GM18873 (cell line): ENCODE measurements around the gene RNF217.

Source experiments
- ATAC-seq: cut with Tn5 transposase; IDR thresholded peaks from one replicate; pipeline ENCODE4 v1.9.1; 2021; ENCODE audit warnings: mild to moderate bottlenecking, moderate library complexity, moderate number of reproducible peaks; ENCODE audit not compliant: unreplicated experiment, low FRiP score

RNF217 gene

GRCh38 chr6:124987999-124988591 lies 25.9 kb downstream of the RNF217 start:
- ATAC-seq, result no peak

- ATAC-seq, result no peak
These were observed 27.1 kb downstream of the RNF217 start for GRCh38 chr6:124989136-124989983.

GRCh38 chr6:124990988-124991387 lies 28.8 kb downstream of the RNF217 start:
- ATAC-seq, result no peak

- ATAC-seq, result no peak
These were observed 29.6 kb downstream of the RNF217 start for GRCh38 chr6:124991764-124992295.

GRCh38 chr6:124993327-124993726 lies 31.1 kb downstream of the RNF217 start:
- no peak for ATAC-seq

- no peak for ATAC-seq
These were observed 32.4 kb downstream of the RNF217 start for GRCh38 chr6:124994648-124995047.

GRCh38 chr6:124995131-124995530 lies 32.9 kb downstream of the RNF217 start:
- ATAC-seq, result no peak

- ATAC-seq, result no peak
These were observed 33.5 kb downstream of the RNF217 start for GRCh38 chr6:124995645-124996325.

- ATAC-seq, result no peak
These were observed 34.2 kb downstream of the RNF217 start for GRCh38 chr6:124996411-124996810.

- no peak for ATAC-seq
These were observed 35.1 kb downstream of the RNF217 start for GRCh38 chr6:124997196-124997875.

GRCh38 chr6:124999105-124999764 lies 37.0 kb downstream of the RNF217 start:
- ATAC-seq, result no peak

- no peak for ATAC-seq
These were observed 39.6 kb downstream of the RNF217 start for GRCh38 chr6:125001684-125002405.

- ATAC-seq, result no peak
These were observed 40.1 kb downstream of the RNF217 start for GRCh38 chr6:125002406-125002741.

- ATAC-seq, result no peak
These were observed 40.8 kb downstream of the RNF217 start for GRCh38 chr6:125003070-125003469.

- no peak for ATAC-seq
These were observed 42.0 kb downstream of the RNF217 start for GRCh38 chr6:125004198-125004597.

GRCh38 chr6:125004797-125005595 lies 42.8 kb downstream of the RNF217 start:
- ATAC-seq, result no peak

- ATAC-seq, result no peak
These were observed 46.0 kb downstream of the RNF217 start for GRCh38 chr6:125008261-125008703.

- no peak for ATAC-seq
These were observed 46.7 kb downstream of the RNF217 start for GRCh38 chr6:125008957-125009356.

GRCh38 chr6:125009578-125009977 lies 47.3 kb downstream of the RNF217 start:
- ATAC-seq, result no peak
